Psoas muscle (tissue), 8 donors: ENCODE data around the gene ARHGAP12. TPM values are rescaled to one million over a fixed set of nuclear protein-coding genes. Genes with fewer than 3 reads are reported as not detected.

Source experiments
- ATAC-seq, 4 donors: fragments of 200-7000 bp; cut with Tn5 transposase; one replicate each; pipeline ENCODE4 v1.9.1; 2020; ENCODE audit warnings: moderate library complexity in 3 of 4, mild to moderate bottlenecking in 2 of 4
- DNase-seq, 2 donors: peaks; one replicate each; pipeline ENCODE4 v3.0.0-alpha.2; 2020
- H3K27ac ChIP-seq: fragments of 200-600 bp; one replicate; pipeline ENCODE4 v1.8.0; 2022
- H3K27me3 ChIP-seq, 3 donors: fragments of 200-600 bp in 1 of 3; one replicate each; pipeline versions ENCODE4 v1.6.1 to v1.8.0; 2013 to 2022; ENCODE audit warnings: low read length in 2 of 3, mild to moderate bottlenecking in 2 of 3, moderate library complexity in 1 of 3; ENCODE audit not compliant: insufficient read depth in 3 of 3
- H3K36me3 ChIP-seq, 2 donors: fragments of 200-600 bp in 1 of 2; one replicate each; pipeline versions ENCODE4 v1.6.1 to v1.8.0; 2013 to 2022; ENCODE audit warnings: low read depth in 1 of 2, mild to moderate bottlenecking in 1 of 2, moderate library complexity in 1 of 2; ENCODE audit not compliant: insufficient read depth in 1 of 2
- H3K4me1 ChIP-seq: fragments of 200-600 bp; one replicate; pipeline ENCODE4 v1.8.0; 2022
- H3K4me3 ChIP-seq: fragments of 200-600 bp; one replicate; pipeline ENCODE4 v1.8.0; 2022; ENCODE audit warnings: mild to moderate bottlenecking
- H3K9me3 ChIP-seq: fragments of 200-600 bp; one replicate; pipeline ENCODE4 v1.8.0; 2022
- CTCF ChIP-seq: fragments of 200-600 bp; IDR thresholded peaks from one replicate; pipeline ENCODE4 v1.8.0; 2022; ENCODE audit warnings: antibody characterized with exemption
- WGBS, 3 donors: extraction: QIAGEN DNeasy Blood & Tissue Kit; methylation state at CpG; one replicate each; pipeline versions ENCODE4 v1.1.6 to v1.1.7; 2013; 5-methylcytosine and 5-hydroxymethylcytosine counted together
- intact Hi-C, 2 donors: fragments of 100-400 bp; cut with DNase I; formaldehyde crosslinking; loops; one replicate each; pipeline versions ENCODE4 v1.11.0 to v1.14.2; 2022
- polyA plus RNA-seq, 3 donors: library from polyadenylated mRNA; stranded (reverse); fragments of 200-250 nt; gene quantifications; one replicate each; pipeline ENCODE4 v1.2.3, GENCODE V29; 2013
- total RNA-seq, 4 donors: library from RNA; stranded (reverse); fragmentation: NEBNext Ultra II Directional in 2 of 4; extraction: Animal tissue kit (Norgen Biotek cat#: 25700) in 2 of 4; gene quantifications; one replicate each; pipeline versions ENCODE4 v1.2.1 to v1.2.4, GENCODE V29; 2021 to 2023
- donor health status: healthy with polysubstance abuse.
- donor health status: DM: no; HTN: no; CAD: no; lungs with moderate emphysema.
- donor health status: Bipolar disorder and iron deficiency.
- donor health status: healthy.
- donor health status: DM: yes; HTN: yes; CAD: no.
- donor health status: DM: no; HTN: no; CAD: no.
- donor health status: DM: no; HTN: no; CAD: no.
- donor health status: DM: yes; HTN: yes; CAD: no.

ARHGAP12 gene
- total and polyA plus RNA-seq, 7 donors = 8.2 to 18.2 (median 11.8) TPM

DNA sequence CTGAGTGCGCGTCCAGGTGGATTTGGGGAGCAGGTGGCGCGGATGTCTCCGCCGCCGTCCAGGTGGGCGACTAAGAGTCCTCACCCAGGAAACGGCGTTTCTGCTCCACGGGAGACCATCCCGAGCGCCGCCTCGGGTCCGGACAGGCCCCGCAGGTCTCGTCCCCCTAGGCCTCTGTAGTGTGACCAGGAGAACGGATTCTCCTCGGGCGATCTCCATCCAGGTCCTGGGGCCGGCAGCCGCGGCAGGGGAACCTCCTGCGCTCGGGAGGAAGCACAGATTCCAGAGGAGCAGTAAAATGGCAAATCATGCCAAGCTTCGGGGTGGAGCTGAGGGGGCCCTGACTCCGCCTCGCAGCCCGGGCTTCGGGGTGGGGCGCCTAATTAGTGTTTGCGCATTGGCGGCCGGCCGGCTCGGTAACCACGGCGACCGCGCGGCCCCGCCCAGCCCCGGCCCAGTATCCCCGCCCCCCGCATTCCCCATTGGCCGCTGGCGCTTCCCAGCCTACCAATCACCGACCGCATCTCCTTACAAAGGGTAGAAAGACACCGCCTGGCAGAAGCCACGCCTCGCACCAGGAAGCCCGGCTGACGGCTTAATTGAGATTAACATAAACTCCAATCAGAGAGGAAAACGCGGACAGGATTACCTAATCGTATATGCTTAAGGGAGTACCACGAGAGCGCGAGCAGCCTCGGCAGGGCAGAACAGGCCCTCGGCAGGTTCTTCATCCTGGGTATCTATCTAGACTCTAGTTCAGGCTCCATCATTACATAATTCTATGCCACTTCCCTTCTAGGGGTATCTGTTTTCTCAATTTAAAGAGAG is 168.6 kb downstream of the ARHGAP12 start:
- H3K9me3 ChIP-seq = no peaks in the 10 kb centered on the region
- peak; percentile 90 to 93 (median 92) for ATAC-seq
- no peak for TF ChIP-seq CTCF
- H3K27me3 ChIP-seq = no peaks in the 10 kb centered on the region
- no peaks in the 10 kb centered on the region for H3K36me3 ChIP-seq
- 0% methylated on average over 54 to 63 of the region's 63 CpGs for WGBS, 3 donors
- intact Hi-C loops = loop anchor here (5.0 kb wide), 2 partner anchors 53 to 158 kb away; no protein-coding TSS in a partner anchor
- peak overlapping the region; percentile 98 for H3K27ac ChIP-seq
- peaks cover 30% of the 10 kb centered on the region for H3K4me1 ChIP-seq
- peak overlapping the region; percentile 92 for H3K4me3 ChIP-seq
- peak; percentile 94 to 96 for DNase-seq

GRCh38 chr10:31759124-31759798 is 169.4 kb downstream of the ARHGAP12 start:
- no peak for TF ChIP-seq CTCF
- intact Hi-C loops = loop anchor here (5.0 kb wide), 2 partner anchors 52 to 157 kb away; no protein-coding TSS in a partner anchor
- H3K27me3 ChIP-seq = no peaks in the 10 kb centered on the region
- no peaks in the 10 kb centered on the region for H3K9me3 ChIP-seq
- 2 to 11% (median 2%) methylated on average over 30 to 36 of the region's 36 CpGs for WGBS, 3 donors
- H3K4me3 ChIP-seq = peak overlapping the region; percentile 92
- DNase-seq (peak; percentile 60 to 71), ATAC-seq (peak; percentile 23 to 47 (median 28))
- H3K36me3 ChIP-seq = no peaks in the 10 kb centered on the region
- H3K27ac ChIP-seq = peak overlapping the region; percentile 98
- peaks cover 36% of the 10 kb centered on the region for H3K4me1 ChIP-seq

GRCh38 chr10:31758495-31758894 is 170.1 kb downstream of the ARHGAP12 start:
- Histone ChIP-seq H3K4me3 (peak overlapping the region; percentile 92), H3K27ac (peak overlapping the region; percentile 98), H3K4me1 (peaks cover 40% of the 10 kb centered on the region), H3K9me3 (no peaks in the 10 kb centered on the region), H3K36me3 (no peaks in the 10 kb centered on the region), H3K27me3 (no peaks in the 10 kb centered on the region)
- ATAC-seq (no peak), DNase-seq (no peak)
- 66 to 84% (median 69%) methylated on average over 5 of the region's 5 CpGs for WGBS, 3 donors
- no peak for TF ChIP-seq CTCF
- intact Hi-C loops = loop anchor here (5.0 kb wide), 2 partner anchors 51 to 156 kb away; no protein-coding TSS in a partner anchor

DNA sequence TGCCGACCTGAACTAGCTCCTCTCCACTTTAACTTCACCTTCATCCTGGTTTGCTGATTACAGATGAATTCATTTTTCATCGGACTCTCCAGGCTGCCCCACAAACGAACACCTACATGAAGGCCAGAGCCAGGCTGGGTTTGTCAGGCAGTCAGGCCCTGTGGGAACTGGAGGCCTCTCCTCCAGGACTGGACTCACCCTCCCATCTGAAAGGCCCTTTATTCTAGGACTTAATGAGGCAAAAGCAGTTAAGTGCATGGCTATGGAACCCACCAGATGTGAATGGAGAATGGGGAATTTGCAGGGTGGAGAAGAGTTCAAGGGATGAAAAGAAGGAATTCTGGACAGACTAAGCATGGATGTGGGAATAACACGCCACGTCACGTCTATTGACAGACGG is 170.8 kb downstream of the ARHGAP12 start:
- no peak for TF ChIP-seq CTCF
- intact Hi-C loops = loop anchor here (5.0 kb wide), 2 partner anchors 51 to 156 kb away; no protein-coding TSS in a partner anchor
- WGBS, 3 donors = 43 to 51% (median 50%) methylated on average over 7 of the region's 7 CpGs
- Histone ChIP-seq H3K4me3 (no peak overlapping the region), H3K27ac (peak overlapping the region; percentile 98), H3K27me3 (no peaks in the 10 kb centered on the region), H3K4me1 (peaks cover 40% of the 10 kb centered on the region), H3K9me3 (no peaks in the 10 kb centered on the region), H3K36me3 (no peaks in the 10 kb centered on the region)
- ATAC-seq (no peak), DNase-seq (no peak)
